Type B pancreatic cell (in vitro differentiated cells): ENCODE results near the gene RND1. TPM values are rescaled to one million over a fixed set of nuclear protein-coding genes. Genes with fewer than 3 reads are reported as not detected.
A peak's percentile ranks its signal among the peaks of the same experiment; 100 is the strongest.

ENCODE experiments used
- DNase-seq: peaks from one replicate; pipeline ENCODE4 v3.0.0; 2021; ENCODE audit warnings: mixed read lengths; ENCODE audit not compliant: unreplicated experiment; ENCODE audit errors: extremely low spot score
- H3K27ac Mint-ChIP-seq: 2 replicates; pipeline ENCODE4 v1.8.0; 2021; ENCODE audit warnings: mild to moderate bottlenecking, mixed read lengths
- H3K27me3 Mint-ChIP-seq: 2 replicates; pipeline ENCODE4 v1.8.0; 2021; ENCODE audit warnings: mixed read lengths
- H3K36me3 Mint-ChIP-seq: 2 replicates; pipeline ENCODE4 v1.8.0; 2021; ENCODE audit warnings: mixed read lengths
- H3K4me1 Mint-ChIP-seq: one replicate; pipeline ENCODE4 v1.8.0; 2021; ENCODE audit warnings: mixed read lengths; ENCODE audit not compliant: unreplicated experiment
- H3K4me3 Mint-ChIP-seq: 2 replicates; pipeline ENCODE4 v1.8.0; 2021; ENCODE audit warnings: mild to moderate bottlenecking, mixed read lengths
- H3K9me3 Mint-ChIP-seq: 2 replicates; pipeline ENCODE4 v1.8.0; 2021; ENCODE audit warnings: mixed read lengths
- total RNA-seq: library from RNA; stranded (reverse); gene quantifications from 2 replicates; pipeline ENCODE4 v1.2.1, GENCODE V29; 2021; ENCODE audit warnings: low replicate concordance
- TF ChIP-seq, protein P1 (sequence below): fragments of 200-600 bp; sonication (generic); conservative IDR thresholded peaks from 2 replicates; pipeline ENCODE4 v1.5.0; 2021; ENCODE audit warnings: antibody characterized with exemption, mild to moderate bottlenecking

Gene RND1
- total RNA-seq, 1 donor from 2014 or later: 6.9 TPM

DNA sequence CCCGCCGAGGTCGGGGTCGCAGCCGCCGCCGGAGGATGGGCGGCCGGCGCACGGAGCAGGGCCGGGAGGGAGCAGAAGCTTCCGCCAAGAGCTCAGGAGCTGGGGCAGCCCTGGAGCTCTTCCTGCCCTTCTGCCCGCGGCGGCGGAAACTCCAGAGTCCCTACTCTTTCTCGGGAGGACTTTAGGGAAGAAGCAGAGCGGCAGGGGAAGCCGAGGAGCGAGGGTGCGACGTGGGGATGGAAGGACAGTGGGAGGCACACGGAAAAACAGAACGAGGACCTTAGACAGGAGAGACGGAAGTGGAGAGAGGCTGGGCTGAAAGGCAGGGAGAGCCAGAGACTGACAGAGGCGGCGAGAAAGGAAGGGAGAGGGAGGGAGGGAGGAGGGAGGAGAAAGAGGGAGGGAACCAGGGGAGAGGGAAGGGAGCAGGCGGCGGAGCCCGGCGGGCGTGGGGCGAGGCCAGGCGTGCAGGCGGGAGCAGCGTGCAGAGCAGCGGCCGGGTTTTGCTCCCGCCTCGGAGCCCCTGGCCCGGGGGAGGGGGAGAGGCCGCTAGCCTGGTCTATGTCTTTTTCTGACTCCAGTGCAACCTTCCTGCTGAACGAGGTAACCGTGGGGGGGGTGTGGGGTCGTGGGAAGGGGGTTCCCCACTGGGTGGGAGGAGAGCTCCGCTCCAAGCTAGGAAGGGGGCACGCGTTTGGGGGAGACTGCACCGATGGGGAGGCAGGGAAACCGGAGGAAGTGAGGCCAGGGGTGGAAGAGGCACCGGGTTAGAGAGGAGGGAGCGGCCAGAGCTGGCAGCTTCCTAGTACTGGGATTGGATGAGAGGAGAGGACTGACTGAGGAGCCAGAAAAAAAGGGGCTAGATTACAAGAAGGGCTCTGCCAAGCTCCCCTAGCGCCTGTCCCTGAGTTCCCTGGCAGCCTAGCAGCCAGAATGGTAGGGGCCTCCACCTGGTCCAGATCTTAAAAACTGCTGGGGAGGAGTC is 50.3 kb downstream of the RND1 start:
- peaks cover 44% of the 10 kb centered on the region for H3K4me1 Mint-ChIP-seq
- H3K9me3 Mint-ChIP-seq: no peaks in the 10 kb centered on the region
- TF ChIP-seq, protein P1, sequence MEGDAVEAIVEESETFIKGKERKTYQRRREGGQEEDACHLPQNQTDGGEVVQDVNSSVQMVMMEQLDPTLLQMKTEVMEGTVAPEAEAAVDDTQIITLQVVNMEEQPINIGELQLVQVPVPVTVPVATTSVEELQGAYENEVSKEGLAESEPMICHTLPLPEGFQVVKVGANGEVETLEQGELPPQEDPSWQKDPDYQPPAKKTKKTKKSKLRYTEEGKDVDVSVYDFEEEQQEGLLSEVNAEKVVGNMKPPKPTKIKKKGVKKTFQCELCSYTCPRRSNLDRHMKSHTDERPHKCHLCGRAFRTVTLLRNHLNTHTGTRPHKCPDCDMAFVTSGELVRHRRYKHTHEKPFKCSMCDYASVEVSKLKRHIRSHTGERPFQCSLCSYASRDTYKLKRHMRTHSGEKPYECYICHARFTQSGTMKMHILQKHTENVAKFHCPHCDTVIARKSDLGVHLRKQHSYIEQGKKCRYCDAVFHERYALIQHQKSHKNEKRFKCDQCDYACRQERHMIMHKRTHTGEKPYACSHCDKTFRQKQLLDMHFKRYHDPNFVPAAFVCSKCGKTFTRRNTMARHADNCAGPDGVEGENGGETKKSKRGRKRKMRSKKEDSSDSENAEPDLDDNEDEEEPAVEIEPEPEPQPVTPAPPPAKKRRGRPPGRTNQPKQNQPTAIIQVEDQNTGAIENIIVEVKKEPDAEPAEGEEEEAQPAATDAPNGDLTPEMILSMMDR: no peak
- peak overlapping the region; percentile 98 for H3K4me3 Mint-ChIP-seq
- peak overlapping the region; percentile 94 for H3K27ac Mint-ChIP-seq
- H3K27me3 Mint-ChIP-seq: no peaks in the 10 kb centered on the region
- no peaks in the 10 kb centered on the region for H3K36me3 Mint-ChIP-seq
- peak; percentile 88 for DNase-seq

DNA sequence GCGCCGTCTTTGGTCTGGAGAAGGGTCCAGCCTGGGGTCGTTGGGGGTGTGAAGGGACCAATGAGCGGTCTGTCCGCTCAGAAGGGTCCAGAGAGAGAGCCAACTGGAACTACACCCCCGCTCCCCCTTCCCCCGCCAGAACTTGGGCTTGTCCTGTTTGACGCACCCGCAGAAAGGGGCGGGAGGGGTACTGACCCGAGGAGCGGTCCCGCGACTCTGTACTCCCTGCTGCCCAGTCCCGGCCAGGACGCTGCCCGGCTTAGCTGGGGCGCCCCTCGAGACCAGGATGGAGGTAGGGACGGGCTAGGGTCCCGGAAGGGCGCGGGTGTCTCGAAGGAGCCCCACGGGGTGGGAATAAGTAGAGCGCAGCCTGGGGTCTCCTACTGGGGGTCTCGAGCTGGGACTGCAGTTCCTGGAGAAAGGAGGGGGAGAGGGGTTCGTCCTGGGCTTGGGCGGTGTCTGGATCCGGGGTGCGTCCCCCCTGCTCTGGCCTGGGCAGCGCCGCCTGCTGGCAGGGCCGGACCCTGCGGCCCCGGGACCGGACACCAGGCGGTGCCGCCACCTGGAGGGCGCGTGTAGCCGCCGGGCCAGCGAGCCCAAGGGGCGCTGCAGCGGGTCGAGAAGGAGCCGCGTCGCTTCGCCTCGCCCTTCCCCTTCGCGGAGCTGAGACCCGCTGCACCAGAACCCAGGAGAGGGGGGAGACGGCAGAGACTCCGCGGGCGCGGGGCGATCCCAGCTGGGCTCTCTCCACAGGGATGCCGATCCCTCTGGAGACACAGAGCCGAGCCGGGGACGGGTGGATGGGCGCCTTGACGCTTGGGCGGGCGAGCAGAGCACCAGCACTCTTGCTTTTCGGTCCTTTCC is 51.2 kb downstream of the RND1 start:
- peak; percentile 90 for DNase-seq
- peaks cover 41% of the 10 kb centered on the region for H3K4me1 Mint-ChIP-seq
- TF ChIP-seq, protein P1: peak; percentile 100
- H3K36me3 Mint-ChIP-seq: no peaks in the 10 kb centered on the region
- H3K27me3 Mint-ChIP-seq: no peaks in the 10 kb centered on the region
- peak overlapping the region; percentile 98 for H3K4me3 Mint-ChIP-seq
- H3K9me3 Mint-ChIP-seq: no peaks in the 10 kb centered on the region
- H3K27ac Mint-ChIP-seq: peak overlapping the region; percentile 94

DNA sequence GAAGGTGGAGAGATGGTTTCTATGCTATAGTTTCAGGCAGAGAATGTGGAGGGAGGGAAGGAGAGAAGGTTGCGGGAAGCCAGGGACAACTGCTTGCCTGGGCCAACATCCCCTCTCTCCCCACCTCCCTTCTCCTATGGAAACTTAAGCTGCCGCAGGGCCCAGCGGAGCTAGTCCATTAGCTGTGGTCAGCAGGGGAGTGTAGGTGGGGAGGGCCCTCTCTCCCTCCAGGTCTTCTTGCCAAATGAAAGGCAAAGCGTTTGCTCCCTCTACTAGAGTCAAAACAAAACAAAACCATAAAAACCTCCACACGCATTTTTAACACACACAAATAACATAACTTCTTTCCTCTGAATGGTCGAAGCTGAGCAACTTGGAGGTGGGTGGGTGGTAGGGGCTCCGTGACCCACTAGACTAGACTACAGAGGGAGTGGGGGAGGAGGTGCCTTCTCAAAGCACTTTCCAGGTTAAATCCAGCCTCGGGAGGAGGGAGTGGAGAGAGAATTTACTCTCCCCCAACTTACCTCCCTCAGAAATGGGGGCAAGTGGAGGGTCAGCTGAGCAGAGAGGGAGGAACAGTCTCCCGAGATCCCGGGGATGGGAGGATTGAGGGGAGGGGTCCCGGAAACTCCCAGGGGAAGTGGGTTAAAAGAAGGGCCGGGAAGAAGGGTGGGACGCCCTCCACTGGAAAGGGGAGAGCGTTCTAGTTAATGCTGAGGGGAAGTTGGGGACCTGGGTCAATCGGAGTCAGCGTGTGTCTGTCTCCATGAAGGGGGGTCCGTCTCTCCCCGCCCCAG is 52.0 kb downstream of the RND1 start:
- peaks cover 35% of the 10 kb centered on the region for H3K4me1 Mint-ChIP-seq
- H3K27me3 Mint-ChIP-seq: no peaks in the 10 kb centered on the region
- peak overlapping the region; percentile 85 for H3K27ac Mint-ChIP-seq
- no peaks in the 10 kb centered on the region for H3K9me3 Mint-ChIP-seq
- H3K4me3 Mint-ChIP-seq: peak overlapping the region; percentile 98
- TF ChIP-seq, protein P1: no peak
- DNase-seq: no peak
- H3K36me3 Mint-ChIP-seq: no peaks in the 10 kb centered on the region

DNA sequence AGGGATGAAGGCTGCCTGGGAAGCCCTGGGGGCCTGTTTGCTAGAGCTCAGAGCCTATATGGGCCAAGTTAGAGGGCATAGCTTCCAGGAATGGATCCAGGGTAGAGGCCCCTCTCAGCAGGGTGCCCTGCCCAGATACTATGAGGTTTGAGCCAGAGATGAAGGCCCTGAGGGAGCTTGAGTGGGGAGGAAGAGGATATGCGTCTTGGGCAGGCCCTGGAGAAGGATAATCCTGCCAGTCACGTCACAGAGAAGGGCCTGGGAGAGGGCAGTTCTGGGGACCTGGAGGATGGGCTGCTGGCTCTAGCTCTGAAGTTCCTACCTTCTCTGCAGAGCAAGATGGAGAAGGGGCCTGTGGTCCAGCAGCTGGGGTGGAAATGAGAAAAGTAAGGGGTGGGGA is 53.3 kb downstream of the RND1 start:
- H3K36me3 Mint-ChIP-seq: no peaks in the 10 kb centered on the region
- DNase-seq: no peak
- H3K27me3 Mint-ChIP-seq: no peaks in the 10 kb centered on the region
- H3K9me3 Mint-ChIP-seq: no peaks in the 10 kb centered on the region
- H3K27ac Mint-ChIP-seq: peak overlapping the region; percentile 16
- peak overlapping the region; percentile 66 for H3K4me3 Mint-ChIP-seq
- TF ChIP-seq, protein P1: no peak
- H3K4me1 Mint-ChIP-seq: peaks cover 32% of the 10 kb centered on the region
